GM11168 (cell line): Measurements from ENCODE around the gene SMPD1.
"Not testable (repeated sequence)": the region's sequence is repeated elsewhere in the genome, so short reads cannot be mapped to it uniquely, and the experiment has no call there.

ENCODE experiments used
- in situ Hi-C: fragments of 300-500 bp; cut with MboI; formaldehyde crosslinking; loops from one replicate; pipeline ENCODE4 v1.12.0; 2022; ENCODE audit warnings: low sequenced_read_pairs; ENCODE audit not compliant: unreplicated experiment

SMPD1 gene

GRCh38 chr11:6387811-6388599 lies 2.3 kb upstream of the SMPD1 start:
- in situ Hi-C loops, result no loop called here

GRCh38 chr11:6388748-6389147 lies 1.5 kb upstream of the SMPD1 start:
- in situ Hi-C loops, result no loop called here

- in situ Hi-C loops, result no loop called here
Measured at GRCh38 chr11:6390718-6391469, 620 bp downstream of the SMPD1 start.

- in situ Hi-C loops, result no loop called here
Measured at GRCh38 chr11:6391537-6392134, 1.4 kb downstream of the SMPD1 start.

GRCh38 chr11:6392251-6392650 lies 2.0 kb downstream of the SMPD1 start:
- in situ Hi-C loops, result not testable (repeated sequence)

GRCh38 chr11:6393989-6394670 lies 3.9 kb downstream of the SMPD1 start:
- in situ Hi-C loops, result no loop called here

GRCh38 chr11:6395470-6396060 lies 5.3 kb downstream of the SMPD1 start:
- in situ Hi-C loops, result no loop called here

- in situ Hi-C loops, result no loop called here
Measured at GRCh38 chr11:6397156-6397555, 6.9 kb downstream of the SMPD1 start.

GRCh38 chr11:6397636-6398035 lies 7.4 kb downstream of the SMPD1 start:
- in situ Hi-C loops, result no loop called here

- in situ Hi-C loops, result no loop called here
Measured at GRCh38 chr11:6400431-6401345, 10.4 kb downstream of the SMPD1 start.

GRCh38 chr11:6401464-6401863 lies 11.2 kb downstream of the SMPD1 start:
- in situ Hi-C loops, result no loop called here

GRCh38 chr11:6402061-6402470 lies 11.8 kb downstream of the SMPD1 start:
- in situ Hi-C loops, result no loop called here

GRCh38 chr11:6402561-6402981 lies 12.3 kb downstream of the SMPD1 start:
- in situ Hi-C loops, result no loop called here

- in situ Hi-C loops, result no loop called here
Measured at GRCh38 chr11:6403539-6403938, 13.3 kb downstream of the SMPD1 start.

GRCh38 chr11:6404342-6405051 lies 14.2 kb downstream of the SMPD1 start:
- in situ Hi-C loops, result no loop called here

- in situ Hi-C loops, result no loop called here
Measured at GRCh38 chr11:6405052-6405667, 14.9 kb downstream of the SMPD1 start.

GRCh38 chr11:6405846-6406245 lies 15.6 kb downstream of the SMPD1 start:
- in situ Hi-C loops, result no loop called here

- in situ Hi-C loops, result no loop called here
Measured at GRCh38 chr11:6406370-6406769, 16.1 kb downstream of the SMPD1 start.
